ENCODE data around the gene ABCB7. TPM values are rescaled to one million over a fixed set of nuclear protein-coding genes. Genes with fewer than 3 reads are reported as not detected.
A peak's percentile ranks its signal among the peaks of the same experiment; 100 is the strongest.

ABCB7 gene
- total and polyA plus RNA-seq, 2 of the 4 experiments (the other 2 are of a cell fraction): 9.3 to 15.8 TPM

DNA sequence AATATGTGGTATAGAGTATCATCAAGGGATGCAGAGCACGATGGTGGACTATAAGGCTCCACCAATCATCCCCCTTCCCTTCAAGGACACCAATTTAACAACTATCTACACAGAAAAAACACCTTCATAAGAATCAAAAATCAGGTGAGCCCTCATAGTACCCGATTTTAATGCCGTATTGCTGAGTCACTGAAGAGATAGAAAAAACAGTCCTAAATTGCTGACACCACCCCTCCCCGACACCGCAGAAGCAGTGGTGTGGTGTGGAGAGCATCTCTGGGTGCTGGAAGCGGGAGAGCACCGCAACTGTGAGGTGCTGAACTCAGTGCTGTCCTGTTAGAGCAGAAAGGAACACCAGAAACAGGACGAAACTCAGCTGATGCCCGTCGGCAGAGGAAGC is 49.3 kb downstream of the ABCB7 start:
- H2AFZ ChIP-seq (replicated peaks; ENCODE audit: low read length, poor library complexity): no peak overlapping the region
- dilution Hi-C loops (cut with HindIII; ENCODE audit: low sequenced_read_pairs, unreplicated experiment): no loop called here
- no peak overlapping the region for H3K14ac ChIP-seq (replicated peaks; ENCODE audit: low read depth, low read length)
- H4K20me1 ChIP-seq (ENCODE audit: insufficient read depth, low read length): no peaks in the 10 kb centered on the region
- H2BK5ac ChIP-seq (ENCODE audit: low read depth, low read length, poor library complexity, severe bottlenecking): no peak overlapping the region
- H3K4me2 ChIP-seq (ENCODE audit: low read depth, low read length): no peak overlapping the region
- no peak overlapping the region for H2AK5ac ChIP-seq (ENCODE audit: low read depth, low read length)
- no peaks in the 10 kb centered on the region for H3K9me3 ChIP-seq (ENCODE audit: control insufficient read depth, insufficient read depth, low read length)
- no peak overlapping the region for H4K5ac ChIP-seq (ENCODE audit: low read depth, low read length)
- H3K9ac ChIP-seq (ENCODE audit: low read depth, low read length): no peak overlapping the region
- H3K4me1 ChIP-seq (ENCODE audit: control insufficient read depth, insufficient read depth, low read length): no peaks in the 10 kb centered on the region
- no peak overlapping the region for H3K4me3 ChIP-seq (ENCODE audit: insufficient read depth, low read depth, low read length)
- no peak overlapping the region for H2BK20ac ChIP-seq (ENCODE audit: low read depth, low read length)
- no peak overlapping the region for H3K27ac ChIP-seq (ENCODE audit: insufficient read depth, low read length)
- TF ChIP-seq MXI1 (IDR thresholded peaks at IDR 0.05; ENCODE audit: borderline replicate concordance, low read depth, low read length) (no peak), NFE2L2 (IDR thresholded peaks at IDR 0.05; ENCODE audit: low read depth, low read length) (0 out of 2 replicates have a peak, but pooled peaks have one; percentile 39)
- no peak overlapping the region for H3K23ac ChIP-seq (ENCODE audit: low read depth, low read length)
- DNase-seq (no peak), ATAC-seq (ENCODE audit: low read depth) (no peak)
- H3K36me3 ChIP-seq (ENCODE audit: control insufficient read depth, insufficient read depth, low read length): no peaks in the 10 kb centered on the region
- H2AK9ac ChIP-seq (replicated peaks; ENCODE audit: low read depth, low read length, poor library complexity): no peak overlapping the region
- no peak overlapping the region for H3K56ac ChIP-seq (ENCODE audit: extremely low read depth, insufficient read depth, low read length)
- H3K27me3 ChIP-seq (ENCODE audit: control insufficient read depth, insufficient read depth, low read length): no peaks in the 10 kb centered on the region
- no CpG with 5 or more reads among the region's 10 CpGs for WGBS, 2 experiments (ENCODE audit: extremely low coverage in 2 of 2, insufficient read length in 1 of 2)
- H3K9me1 ChIP-seq (ENCODE audit: insufficient read depth, low read length): no peaks in the 10 kb centered on the region
- ChIA-PET CTCF (no interaction called here), POLR2A (ENCODE audit: unreplicated experiment) (no interaction called here)
- no peak overlapping the region for H4K91ac ChIP-seq (ENCODE audit: insufficient read depth, low read depth, low read length)
- no peak overlapping the region for H3K18ac ChIP-seq (ENCODE audit: low read depth, low read length)
- no peak overlapping the region for H3K4ac ChIP-seq (ENCODE audit: low read depth, low read length)
- no peaks in the 10 kb centered on the region for H3K79me1 ChIP-seq (ENCODE audit: low read depth in 1 of 2, low read length in 2 of 2)
- BruUV-seq (replicated peaks): no TSS peak
- intact Hi-C loops (cut with micrococcal nuclease): no loop called here
- in situ Hi-C loops (cut with MboI; ENCODE audit: low sequenced_read_pairs): no loop called here
- no peak overlapping the region for H4K8ac ChIP-seq (ENCODE audit: low read depth in 2 of 2, low read length in 2 of 2)
- no peak overlapping the region for H2BK15ac ChIP-seq (ENCODE audit: low read depth, low read length)
- H2BK120ac ChIP-seq (ENCODE audit: low read depth, low read length): no peak overlapping the region

All from IMR-90 (cell line).